ENCODE results near the gene HOXD8. TPM values are rescaled to one million over a fixed set of nuclear protein-coding genes. Genes with fewer than 3 reads are reported as not detected.

The HOXD8 gene
- total and polyA plus RNA-seq, 5 donors, result 0.11 to 0.63 (median 0.38) TPM

DNA sequence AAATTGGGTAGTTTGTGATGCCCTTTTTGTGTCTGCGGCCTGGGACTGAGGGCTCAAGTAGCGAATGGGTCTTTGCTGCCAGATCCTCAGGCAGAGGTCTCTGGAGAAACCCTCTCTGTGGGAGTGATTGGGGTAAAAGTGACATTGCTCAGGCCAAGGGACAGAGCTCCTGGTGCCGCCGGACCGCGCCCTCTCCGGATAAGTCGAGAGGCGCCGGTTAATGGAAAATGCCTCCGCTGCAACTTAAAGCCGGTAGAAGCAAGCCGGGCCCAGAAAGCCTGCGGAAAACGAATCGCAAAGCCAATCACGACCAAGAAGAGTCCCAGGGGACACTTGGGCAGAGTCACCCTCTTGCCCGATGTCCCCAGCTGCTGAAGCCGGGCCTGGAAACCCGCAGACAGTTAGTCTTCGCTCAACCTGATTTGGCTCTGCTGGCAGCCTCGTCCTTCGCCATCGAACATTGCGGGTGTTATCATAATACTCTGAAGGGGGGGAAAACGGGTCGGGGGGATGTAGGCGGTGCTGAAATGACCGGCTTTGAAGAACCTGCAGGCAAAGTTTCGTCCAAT lies 30.3 kb upstream of the HOXD8 start:
- DNase-seq (no peak), ATAC-seq (no peak)
- no peaks in the 10 kb centered on the region for H3K9me3 ChIP-seq (ENCODE audit: control insufficient read depth, low read length)
- 4% methylated on average over 30 of the region's 30 CpGs for WGBS
- H3K4me3 ChIP-seq (ENCODE audit: low read length), result no peak overlapping the region
- H3K27ac ChIP-seq (ENCODE audit: low read length), result no peak overlapping the region
- intact Hi-C loops (cut with DNase I), result loop anchor here in 3 of 4 donors (5.0 to 10.0 kb wide), 3 partner anchors 414 to 727 kb away; no protein-coding TSS in a partner anchor
- peaks cover 3% of the 10 kb centered on the region for H3K27me3 ChIP-seq (ENCODE audit: control insufficient read depth, insufficient read depth)
- no peaks in the 10 kb centered on the region for H3K4me1 ChIP-seq (ENCODE audit: control insufficient read depth, insufficient read depth, low read length)

- intact Hi-C loops (cut with DNase I), result loop anchor here in 3 of 4 donors (5.0 to 10.0 kb wide), 3 partner anchors 415 to 728 kb away; no protein-coding TSS in a partner anchor
- peaks cover 3% of the 10 kb centered on the region for H3K27me3 ChIP-seq (ENCODE audit: control insufficient read depth, insufficient read depth)
- H3K4me1 ChIP-seq (ENCODE audit: control insufficient read depth, insufficient read depth, low read length), result no peaks in the 10 kb centered on the region
- H3K27ac ChIP-seq (ENCODE audit: low read length), result no peak within 1 kb of the TSS
- ATAC-seq, result no peak
- no peak within 1 kb of the TSS for H3K4me3 ChIP-seq (ENCODE audit: low read length)
- whole genome bisulfite sequencing, result 4% methylated on average over 70 of the region's 70 CpGs
- H3K9me3 ChIP-seq (ENCODE audit: control insufficient read depth, low read length), result no peaks in the 10 kb centered on the region
- DNase-seq, result no peak
Observed at GRCh38 chr2:176099728-176100546, 29.6 kb upstream of the HOXD8 start, which contains the start of gene HOXD12. Gene HOXD12, plus strand, starts transcription at chr2:176099795. Its CDS starts 7 bp downstream, at chr2:176099802.

GRCh38 chr2:176100547-176101140 lies 28.9 kb upstream of the HOXD8 start:
- no peak overlapping the region for H3K27ac ChIP-seq (ENCODE audit: low read length)
- DNase-seq, result no peak
- H3K4me3 ChIP-seq (ENCODE audit: low read length), result no peak overlapping the region
- no peaks in the 10 kb centered on the region for H3K4me1 ChIP-seq (ENCODE audit: control insufficient read depth, insufficient read depth, low read length)
- H3K27me3 ChIP-seq (ENCODE audit: control insufficient read depth, insufficient read depth), result peaks cover under 1% of the 10 kb centered on the region
- 9% methylated on average over 28 of the region's 28 CpGs for WGBS
- intact Hi-C loops (cut with DNase I), result no loop called here
- H3K9me3 ChIP-seq (ENCODE audit: control insufficient read depth, low read length), result no peaks in the 10 kb centered on the region
- ATAC-seq, result no peak

DNA sequence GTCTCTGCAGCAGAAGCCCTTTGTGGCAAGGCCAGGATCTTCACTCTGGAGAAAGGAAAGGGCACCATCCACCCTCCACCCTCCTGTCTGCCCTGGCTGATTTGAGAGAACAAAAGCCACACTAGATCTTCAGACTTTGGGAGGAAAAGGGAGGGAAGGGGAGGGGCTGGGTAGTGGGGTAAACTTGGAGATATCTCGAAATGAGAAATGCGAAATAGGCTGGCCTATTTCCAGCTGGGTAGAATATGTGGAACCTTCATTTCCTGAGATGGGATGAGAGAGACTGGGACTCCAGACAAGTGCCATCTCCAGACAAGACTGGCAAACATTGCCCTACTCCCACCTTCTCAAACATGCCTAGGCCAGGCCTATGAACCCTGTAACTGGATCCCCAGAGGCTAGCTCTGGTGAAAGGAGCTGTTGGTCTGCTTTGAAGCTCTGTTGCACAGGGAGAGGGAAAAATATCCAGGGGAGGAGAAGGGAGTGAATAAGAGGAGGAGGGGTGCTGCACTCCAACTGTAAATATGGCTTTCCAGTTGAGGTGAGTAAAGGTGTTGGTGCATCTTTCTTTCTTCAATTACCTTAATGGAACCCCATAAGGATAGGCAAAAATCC lies 28.2 kb upstream of the HOXD8 start:
- DNase-seq, result no peak
- no peaks in the 10 kb centered on the region for H3K9me3 ChIP-seq (ENCODE audit: control insufficient read depth, low read length)
- H3K4me3 ChIP-seq (ENCODE audit: low read length), result no peak overlapping the region
- no peak for ATAC-seq
- WGBS, result 6% methylated on average over 2 of the region's 2 CpGs
- no peak overlapping the region for H3K27ac ChIP-seq (ENCODE audit: low read length)
- H3K4me1 ChIP-seq (ENCODE audit: control insufficient read depth, insufficient read depth, low read length), result no peaks in the 10 kb centered on the region
- intact Hi-C loops (cut with DNase I), result no loop called here
- H3K27me3 ChIP-seq (ENCODE audit: control insufficient read depth, insufficient read depth), result no peaks in the 10 kb centered on the region

GRCh38 chr2:176101842-176102241 lies 27.7 kb upstream of the HOXD8 start:
- Histone ChIP-seq H3K9me3 (ENCODE audit: control insufficient read depth, low read length) (no peaks in the 10 kb centered on the region), H3K27ac (ENCODE audit: low read length) (no peak overlapping the region), H3K4me3 (ENCODE audit: low read length) (no peak overlapping the region), H3K27me3 (ENCODE audit: control insufficient read depth, insufficient read depth) (no peaks in the 10 kb centered on the region), H3K4me1 (ENCODE audit: control insufficient read depth, insufficient read depth, low read length) (no peaks in the 10 kb centered on the region)
- DNase-seq (no peak), ATAC-seq (no peak)
- intact Hi-C loops (cut with DNase I), result no loop called here
- WGBS, result 29% methylated on average over 5 of the region's 5 CpGs

DNA sequence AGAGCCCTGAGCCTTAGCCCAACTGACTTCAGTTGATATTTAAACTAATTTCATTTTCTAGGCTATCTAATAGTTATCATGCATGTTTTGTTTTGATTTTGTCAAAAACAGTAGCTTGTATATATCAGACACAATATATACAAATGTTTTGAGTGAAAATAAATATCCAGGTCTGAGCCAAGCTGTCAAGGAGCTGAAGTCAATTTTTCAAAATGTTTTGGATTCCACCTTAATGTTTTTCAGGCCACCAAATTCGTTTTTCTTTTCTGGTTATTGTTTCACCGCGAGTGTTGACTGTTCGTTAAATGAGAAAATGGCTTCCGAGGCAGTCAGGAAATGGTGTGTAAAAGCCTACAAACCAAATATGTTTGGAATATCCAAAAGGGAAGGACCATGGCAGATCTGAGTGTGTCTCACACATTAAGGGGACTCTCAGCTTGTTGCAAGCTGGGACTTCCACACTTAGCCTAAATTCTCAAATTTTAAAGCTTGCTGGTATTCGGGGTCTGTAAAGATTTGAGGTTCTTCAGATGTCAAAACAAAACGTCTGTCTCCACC lies 27.1 kb upstream of the HOXD8 start:
- intact Hi-C loops (cut with DNase I), result no loop called here
- WGBS, result 17% methylated on average over 7 of the region's 7 CpGs
- Histone ChIP-seq H3K4me1 (ENCODE audit: control insufficient read depth, insufficient read depth, low read length) (no peaks in the 10 kb centered on the region), H3K4me3 (ENCODE audit: low read length) (no peak overlapping the region), H3K27ac (ENCODE audit: low read length) (no peak overlapping the region), H3K9me3 (ENCODE audit: control insufficient read depth, low read length) (no peaks in the 10 kb centered on the region), H3K27me3 (ENCODE audit: control insufficient read depth, insufficient read depth) (no peaks in the 10 kb centered on the region)
- no peak for ATAC-seq
- no peak for DNase-seq

- DNase-seq, result no peak
- WGBS, result 27% methylated on average over 7 of the region's 7 CpGs
- H3K27ac ChIP-seq (ENCODE audit: low read length), result no peak overlapping the region
- H3K27me3 ChIP-seq (ENCODE audit: control insufficient read depth, insufficient read depth), result no peaks in the 10 kb centered on the region
- no peak for ATAC-seq
- intact Hi-C loops (cut with DNase I), result no loop called here
- no peaks in the 10 kb centered on the region for H3K9me3 ChIP-seq (ENCODE audit: control insufficient read depth, low read length)
- H3K4me3 ChIP-seq (ENCODE audit: low read length), result no peak overlapping the region
- no peaks in the 10 kb centered on the region for H3K4me1 ChIP-seq (ENCODE audit: control insufficient read depth, insufficient read depth, low read length)
Observed at GRCh38 chr2:176103194-176103593, 26.3 kb upstream of the HOXD8 start.

GRCh38 chr2:176103742-176104315 lies 25.7 kb upstream of the HOXD8 start:
- Histone ChIP-seq H3K27me3 (ENCODE audit: control insufficient read depth, insufficient read depth) (no peaks in the 10 kb centered on the region), H3K4me1 (ENCODE audit: control insufficient read depth, insufficient read depth, low read length) (no peaks in the 10 kb centered on the region)
- intact Hi-C loops (cut with DNase I), result no loop called here

DNA sequence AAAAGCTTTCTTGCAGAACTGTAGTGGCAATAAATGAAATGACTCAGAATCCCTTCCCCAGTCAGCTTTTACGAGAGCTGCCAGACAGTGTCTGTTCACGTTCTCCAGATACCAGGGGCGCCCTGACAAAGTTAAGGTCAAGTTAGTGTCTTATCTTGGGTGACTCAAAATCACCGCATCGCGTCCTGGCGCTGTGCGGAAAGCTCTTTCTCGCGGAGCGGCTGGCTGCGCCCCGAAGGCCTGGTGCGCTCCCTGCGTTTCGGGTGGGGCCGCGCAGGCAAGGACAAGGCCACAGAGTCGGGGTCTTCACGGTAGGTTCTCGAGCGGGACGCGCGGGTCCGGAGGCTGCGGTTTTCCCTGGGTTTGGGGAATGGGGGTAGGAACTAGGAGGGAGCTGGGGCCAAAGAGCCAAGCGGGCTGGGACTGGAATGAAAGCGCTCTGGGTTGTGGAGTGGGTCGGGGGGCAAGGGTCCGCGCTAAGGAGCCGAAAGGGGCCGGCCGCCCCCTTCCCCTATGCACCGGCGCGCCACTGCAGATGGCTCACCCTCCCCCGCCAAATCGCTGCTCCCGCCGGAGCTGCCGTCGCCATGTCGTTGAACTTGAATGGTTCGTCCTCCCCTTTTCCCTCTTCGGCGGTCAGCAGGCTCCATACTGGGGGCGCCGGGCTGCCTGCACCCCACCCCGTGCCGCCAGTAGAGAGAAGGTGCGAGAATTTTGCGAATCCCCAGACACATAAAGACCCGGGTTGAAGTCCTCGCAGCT lies 25.0 kb upstream of the HOXD8 start:
- Histone ChIP-seq H3K27ac (ENCODE audit: low read length) (no peak overlapping the region), H3K9me3 (ENCODE audit: control insufficient read depth, low read length) (no peaks in the 10 kb centered on the region), H3K27me3 (ENCODE audit: control insufficient read depth, insufficient read depth) (no peaks in the 10 kb centered on the region), H3K4me1 (ENCODE audit: control insufficient read depth, insufficient read depth, low read length) (no peaks in the 10 kb centered on the region), H3K4me3 (ENCODE audit: low read length) (no peak overlapping the region)
- DNase-seq, result peak in 1 of 3 donors; percentile 47
- intact Hi-C loops (cut with DNase I), result no loop called here
- ATAC-seq, result no peak
- WGBS, result 3% methylated on average over 56 of the region's 56 CpGs

More at GRCh38 chr2:176103742-176104315, 25.7 kb upstream of the HOXD8 start:
- ATAC-seq (no peak), DNase-seq (no peak)
- H3K9me3 ChIP-seq (ENCODE audit: control insufficient read depth, low read length), result no peaks in the 10 kb centered on the region
- H3K27ac ChIP-seq (ENCODE audit: low read length), result no peak overlapping the region
- no peak overlapping the region for H3K4me3 ChIP-seq (ENCODE audit: low read length)
- 5% methylated on average over 17 of the region's 17 CpGs for WGBS
